Caco-2 (cell line): ENCODE data around the gene TANC2. TPM values are rescaled to one million over a fixed set of nuclear protein-coding genes. Genes with fewer than 3 reads are reported as not detected.

Experiments used
- BruUV-seq: library from RNA; stranded (reverse); fragments of 400-500 nt; replicated peaks from 2 replicates; lab custom pipeline; 2021; lab: Mats Ljungman, UMichigan
- CTCF ChIA-PET: fragments of 300-600 bp; sonication (Branson Sonifier 250); formaldehyde crosslinking; loops from one replicate; lab custom pipeline; 2022; ENCODE audit warnings: antibody characterized with exemption; lab: Charles Lee
- POLR2A ChIA-PET: fragments of 300-600 bp; sonication (Branson Sonifier 250); formaldehyde crosslinking; loops from one replicate; lab custom pipeline; 2022; ENCODE audit warnings: antibody characterized with exemption; lab: Charles Lee
- DNase-seq, 2 experiments: peaks; one replicate each; pipeline versions ENCODE4 v3.0.0 to v3.0.0-alpha.2; 2020 to 2022
- H3K27me3 ChIP-seq: replicated peaks from 2 replicates; pipeline ENCODE4 v1.6.0; 2011; ENCODE audit warnings: low read length; ENCODE audit not compliant: control insufficient read depth, insufficient read depth
- H3K36me3 ChIP-seq: 2 replicates; pipeline ENCODE4 v1.5.1; 2011; ENCODE audit warnings: low read length; ENCODE audit not compliant: control insufficient read depth, insufficient read depth
- H3K4me1 ChIP-seq: fragments of 250-450 bp; sonication (Bioruptor Pico); 2 replicates; pipeline ENCODE4 v1.5.1; 2020; ENCODE audit warnings: mild to moderate bottlenecking
- H3K4me3 ChIP-seq: 2 replicates; pipeline ENCODE4 v1.5.1; 2011; ENCODE audit warnings: low read depth, mild to moderate bottlenecking, control low read depth, low read length
- H3K9me3 ChIP-seq: fragments of 250-450 bp; sonication (Bioruptor Pico); 2 replicates; pipeline ENCODE4 v1.5.1; 2020; ENCODE audit warnings: mild to moderate bottlenecking, moderate library complexity
- H3K27ac Mint-ChIP-seq: one replicate; pipeline ENCODE4 v1.8.0; 2022; ENCODE audit warnings: mixed read lengths; ENCODE audit not compliant: unreplicated experiment
- H3K27me3 Mint-ChIP-seq: one replicate; pipeline ENCODE4 v1.8.0; 2022; ENCODE audit warnings: mixed read lengths; ENCODE audit not compliant: insufficient read depth, unreplicated experiment
- H3K36me3 Mint-ChIP-seq: one replicate; pipeline ENCODE4 v1.8.0; 2022; ENCODE audit warnings: mild to moderate bottlenecking, mixed read lengths; ENCODE audit not compliant: insufficient read depth, unreplicated experiment
- H3K4me1 Mint-ChIP-seq: one replicate; pipeline ENCODE4 v1.8.0; 2022; ENCODE audit warnings: low read depth, mixed read lengths; ENCODE audit not compliant: unreplicated experiment
- H3K4me3 Mint-ChIP-seq: one replicate; pipeline ENCODE4 v1.8.0; 2022; ENCODE audit warnings: mild to moderate bottlenecking, moderate library complexity, mixed read lengths; ENCODE audit not compliant: unreplicated experiment
- H3K9me3 Mint-ChIP-seq: one replicate; pipeline ENCODE4 v1.8.0; 2022; ENCODE audit warnings: mixed read lengths; ENCODE audit not compliant: unreplicated experiment
- intact Hi-C: fragments of 100-400 bp; cut with micrococcal nuclease; formaldehyde crosslinking; loops from one replicate; pipeline ENCODE4 v1.10.0; 2022; ENCODE audit not compliant: unreplicated experiment
- total RNA-seq: library from RNA; stranded (reverse); gene quantifications from 2 replicates; pipeline ENCODE4 v1.2.3, GENCODE V29; 2022
- TF ChIP-seq, protein P1 (sequence below), 2 experiments: fragments of 200-600 bp in 1 of 2; IDR thresholded peaks; 1 replicate in 1 of 2; 2 replicates in 1 of 2; pipeline versions ENCODE4 v1.5.1 to v1.8.0; 2011 to 2022; ENCODE audit warnings: antibody characterized with exemption in 1 of 2, control low read depth in 1 of 2, inconsistent platforms in 1 of 2, low read depth in 1 of 2, low read length in 1 of 2, mild to moderate bottlenecking in 1 of 2, moderate library complexity in 1 of 2; ENCODE audit not compliant: insufficient read depth in 1 of 2, severe bottlenecking in 1 of 2, unreplicated experiment in 1 of 2

The TANC2 gene
- total RNA-seq, 1 experiment from 2014 or later: 1.9 TPM

DNA sequence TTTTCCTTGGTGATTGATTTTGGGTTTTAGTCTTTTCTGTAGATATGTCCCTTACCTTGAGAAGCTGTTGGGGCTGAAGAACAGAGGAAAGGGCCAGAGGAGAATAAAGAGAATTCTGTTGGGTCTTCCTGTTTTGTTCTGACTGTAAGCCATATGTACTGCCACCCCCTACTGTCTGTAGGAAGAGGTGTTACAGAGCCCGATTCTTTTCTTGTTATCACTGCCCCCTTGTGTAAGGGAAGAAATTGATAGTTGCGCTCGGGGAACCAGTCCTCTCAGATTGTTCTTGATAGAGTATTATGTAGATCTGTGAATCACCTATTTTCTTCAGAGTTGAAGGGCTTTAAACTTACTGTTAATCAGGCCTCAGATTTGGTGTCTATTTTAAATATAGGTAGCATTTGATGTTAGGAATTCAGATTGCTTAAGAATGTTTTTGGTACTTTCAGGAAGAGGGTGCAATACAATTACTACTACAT lies 2.4 kb downstream of the TANC2 start:
- ChIA-PET CTCF (interaction anchor here (1.0 kb wide), 1 partner anchor 296 kb away, joined by 3 read pairs; no protein-coding TSS in a partner anchor), POLR2A (no interaction called here)
- no peak overlapping the region for H3K27ac Mint-ChIP-seq
- no TSS peak for BruUV-seq
- Histone ChIP-seq H3K9me3 (no peaks in the 10 kb centered on the region), H3K4me3 (no peak overlapping the region), H3K4me1 (no peaks in the 10 kb centered on the region), H3K27me3 (no peaks in the 10 kb centered on the region), H3K36me3 (no peaks in the 10 kb centered on the region)
- peaks cover 7% of the 10 kb centered on the region for H3K4me1 Mint-ChIP-seq
- TF ChIP-seq, protein P1, sequence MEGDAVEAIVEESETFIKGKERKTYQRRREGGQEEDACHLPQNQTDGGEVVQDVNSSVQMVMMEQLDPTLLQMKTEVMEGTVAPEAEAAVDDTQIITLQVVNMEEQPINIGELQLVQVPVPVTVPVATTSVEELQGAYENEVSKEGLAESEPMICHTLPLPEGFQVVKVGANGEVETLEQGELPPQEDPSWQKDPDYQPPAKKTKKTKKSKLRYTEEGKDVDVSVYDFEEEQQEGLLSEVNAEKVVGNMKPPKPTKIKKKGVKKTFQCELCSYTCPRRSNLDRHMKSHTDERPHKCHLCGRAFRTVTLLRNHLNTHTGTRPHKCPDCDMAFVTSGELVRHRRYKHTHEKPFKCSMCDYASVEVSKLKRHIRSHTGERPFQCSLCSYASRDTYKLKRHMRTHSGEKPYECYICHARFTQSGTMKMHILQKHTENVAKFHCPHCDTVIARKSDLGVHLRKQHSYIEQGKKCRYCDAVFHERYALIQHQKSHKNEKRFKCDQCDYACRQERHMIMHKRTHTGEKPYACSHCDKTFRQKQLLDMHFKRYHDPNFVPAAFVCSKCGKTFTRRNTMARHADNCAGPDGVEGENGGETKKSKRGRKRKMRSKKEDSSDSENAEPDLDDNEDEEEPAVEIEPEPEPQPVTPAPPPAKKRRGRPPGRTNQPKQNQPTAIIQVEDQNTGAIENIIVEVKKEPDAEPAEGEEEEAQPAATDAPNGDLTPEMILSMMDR (IDR thresholded peaks at IDR 0.05; ENCODE audit: insufficient read depth in 1 of 2, low read depth in 1 of 2, low read length in 1 of 2, severe bottlenecking in 1 of 2, unreplicated experiment in 1 of 2): peak; percentile 87 to 95
- no peaks in the 10 kb centered on the region for H3K36me3 Mint-ChIP-seq
- no peaks in the 10 kb centered on the region for H3K9me3 Mint-ChIP-seq
- H3K27me3 Mint-ChIP-seq: peaks cover 23% of the 10 kb centered on the region
- intact Hi-C loops: loop anchor here (1.0 kb wide), 2 partner anchors 265 to 296 kb away; no protein-coding TSS in a partner anchor
- DNase-seq: peak; percentile 63 to 73
- H3K4me3 Mint-ChIP-seq: no peak overlapping the region

DNA sequence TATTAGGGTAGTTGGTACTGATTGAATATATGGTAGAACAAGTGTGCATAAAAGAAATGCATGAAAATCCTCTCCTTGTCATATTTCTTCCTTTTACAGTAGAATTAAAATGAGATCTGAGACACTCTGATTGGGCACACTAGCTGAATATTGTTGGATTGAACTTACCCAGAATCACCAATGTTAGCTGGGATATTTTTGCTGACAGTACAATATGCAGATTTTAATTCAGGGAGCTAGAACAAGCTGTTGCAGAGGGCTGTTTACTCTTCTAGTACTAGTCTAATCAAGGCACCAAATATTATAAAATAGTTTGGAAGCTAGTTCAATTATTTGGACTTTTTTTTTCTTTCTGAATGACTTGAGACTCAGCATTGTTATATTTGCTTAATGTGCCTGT lies 4.6 kb downstream of the TANC2 start:
- no peaks in the 10 kb centered on the region for H3K36me3 ChIP-seq
- ChIA-PET CTCF (interaction anchor here (0.5 to 0.9 kb wide), 2 partner anchors 264 to 495 kb away, joined by 3 read pairs; no protein-coding TSS in a partner anchor), POLR2A (no interaction called here)
- H3K4me1 Mint-ChIP-seq: peaks cover 7% of the 10 kb centered on the region
- no peak for DNase-seq
- TF ChIP-seq, protein P1 (IDR thresholded peaks at IDR 0.05; ENCODE audit: insufficient read depth in 1 of 2, low read depth in 1 of 2, low read length in 1 of 2, severe bottlenecking in 1 of 2, unreplicated experiment in 1 of 2): no peak
- no peaks in the 10 kb centered on the region for H3K9me3 ChIP-seq
- no peak overlapping the region for H3K4me3 Mint-ChIP-seq
- H3K9me3 Mint-ChIP-seq: no peaks in the 10 kb centered on the region
- H3K27ac Mint-ChIP-seq: no peak overlapping the region
- BruUV-seq: no TSS peak
- no peaks in the 10 kb centered on the region for H3K36me3 Mint-ChIP-seq
- H3K27me3 ChIP-seq: no peaks in the 10 kb centered on the region
- no peaks in the 10 kb centered on the region for H3K4me1 ChIP-seq
- peaks cover 17% of the 10 kb centered on the region for H3K27me3 Mint-ChIP-seq
- H3K4me3 ChIP-seq: no peak overlapping the region
- intact Hi-C loops: no loop called here

DNA sequence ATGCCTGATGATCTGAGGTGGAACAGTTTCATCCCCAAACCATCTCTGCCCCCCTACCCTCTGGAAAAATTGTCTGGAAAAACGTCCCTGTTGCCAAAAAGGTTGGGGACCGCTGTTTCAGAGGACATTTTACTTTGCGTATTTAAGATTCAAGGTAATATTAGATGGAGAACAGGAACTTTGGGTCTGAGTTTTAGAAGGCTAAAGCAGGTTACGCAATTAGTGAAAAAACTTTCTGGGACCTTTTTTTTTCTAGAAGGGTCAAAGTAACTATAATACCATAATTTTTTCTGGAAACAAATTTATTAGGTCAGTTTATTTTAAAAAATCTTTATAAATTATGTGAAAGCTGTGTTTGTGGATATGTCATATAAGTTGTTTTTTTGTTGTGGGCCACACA lies 5.8 kb downstream of the TANC2 start:
- intact Hi-C loops: no loop called here

More for the DNA sequence above, 5.8 kb downstream of the TANC2 start:
- H3K27me3 ChIP-seq: no peaks in the 10 kb centered on the region
- H3K36me3 ChIP-seq: no peaks in the 10 kb centered on the region
- H3K4me1 ChIP-seq: no peaks in the 10 kb centered on the region
- TF ChIP-seq, protein P1 (IDR thresholded peaks at IDR 0.05; ENCODE audit: insufficient read depth in 1 of 2, low read depth in 1 of 2, low read length in 1 of 2, severe bottlenecking in 1 of 2, unreplicated experiment in 1 of 2): no peak
- H3K4me3 ChIP-seq: no peak overlapping the region
- Mint-ChIP-seq H3K27ac (no peak overlapping the region), H3K27me3 (peaks cover 14% of the 10 kb centered on the region), H3K36me3 (no peaks in the 10 kb centered on the region), H3K4me3 (no peak overlapping the region), H3K4me1 (peaks cover 6% of the 10 kb centered on the region), H3K9me3 (no peaks in the 10 kb centered on the region)
- BruUV-seq: no TSS peak
- DNase-seq: no peak
- ChIA-PET POLR2A (no interaction called here), CTCF (no interaction called here)
- H3K9me3 ChIP-seq: no peaks in the 10 kb centered on the region
